ENCODE results near the gene PRPSAP1.

- TF ChIP-seq EP300 (IDR thresholded peaks at IDR 0.05; ENCODE audit: borderline replicate concordance) (no peak), YY1 (IDR thresholded peaks at IDR 0.05; ENCODE audit: low read depth) (no peak), MAX (IDR thresholded peaks at IDR 0.05) (no peak), TEAD4 (IDR thresholded peaks at IDR 0.05) (no peak)
These were observed 26.1 kb upstream of the PRPSAP1 start for GRCh38 chr17:76379646-76380376.
